Endothelial cell of umbilical vein (primary cell): ENCODE measurements around the gene HTRA3.

Source experiments
- CTCF ChIP-seq, 2 donors: IDR thresholded peaks; 1 replicate in 1 of 2; 2 replicates in 1 of 2; pipeline ENCODE4 v1.5.1; 2011; ENCODE audit warnings: low read length in 2 of 2, mild to moderate bottlenecking in 2 of 2, moderate library complexity in 2 of 2, control low read depth in 1 of 2, inconsistent platforms in 1 of 2, low read depth in 1 of 2; ENCODE audit not compliant: insufficient read depth in 1 of 2; ENCODE audit errors: extremely low read depth in 1 of 2
- EZH2 ChIP-seq: IDR thresholded peaks from 2 replicates; pipeline ENCODE4 v1.6.1; 2012; ENCODE audit warnings: borderline replicate concordance, low read depth, mild to moderate bottlenecking, moderate library complexity, low read length, inconsistent platforms; ENCODE audit not compliant: severe bottlenecking
- GATA2 ChIP-seq: IDR thresholded peaks from 2 replicates; pipeline ENCODE4 v1.7.0; 2011; ENCODE audit warnings: low read depth, mild to moderate bottlenecking, moderate library complexity, mixed read lengths, low read length; ENCODE audit not compliant: insufficient read length, insufficient read depth
- JUN ChIP-seq: IDR thresholded peaks from 2 replicates; pipeline ENCODE4 v1.6.1; 2011; ENCODE audit warnings: borderline replicate concordance, low read depth; ENCODE audit not compliant: insufficient read length, insufficient read depth
- MAX ChIP-seq: IDR thresholded peaks from 2 replicates; pipeline ENCODE4 v1.6.1; 2011; ENCODE audit not compliant: insufficient read depth, insufficient read length
- MYC ChIP-seq: IDR thresholded peaks from one replicate; pipeline ENCODE4 v1.6.1; 2011; ENCODE audit warnings: mild to moderate bottlenecking, low read depth, low read length
- POLR2A ChIP-seq: IDR thresholded peaks from 2 replicates; pipeline ENCODE4 v1.6.1; 2012; ENCODE audit warnings: low read depth, mild to moderate bottlenecking, control low read depth, low read length
- POLR2AphosphoS5 ChIP-seq: IDR thresholded peaks from 2 replicates; pipeline ENCODE4 v1.6.1; 2012; ENCODE audit warnings: low read depth, mild to moderate bottlenecking, control low read depth, low read length, moderate library complexity; ENCODE audit not compliant: insufficient read depth

GRCh38 chr4:8295471-8295870 lies 25.9 kb downstream of the HTRA3 start:
- TF ChIP-seq MAX (no peak), CTCF (IDR thresholded peaks at IDR 0.05; ENCODE audit: extremely low read depth in 1 of 2, insufficient read depth in 1 of 2, low read depth in 1 of 2, low read length in 2 of 2) (no peak), POLR2A (no peak), POLR2AphosphoS5 (no peak), EZH2 (no peak), JUN (no peak), MYC (no peak), GATA2 (no peak)
